Natural killer cell (primary cell): ENCODE results near the gene VPS13A. TPM values are rescaled to one million over a fixed set of nuclear protein-coding genes. Genes with fewer than 3 reads are reported as not detected.
"Not testable (repeated sequence)": the region's sequence is repeated elsewhere in the genome, so short reads cannot be mapped to it uniquely, and the experiment has no call there.

ENCODE experiments used
- ATAC-seq, 3 donors: fragments of 150-1000 bp in 2 of 3; fragments of 200-7000 bp in 1 of 3; cut with Tn5 transposase; 1 replicate in 1 of 3; 2 replicates in 2 of 3; pipeline ENCODE4 v1.10.0; 2021; ENCODE audit warnings: mild to moderate bottlenecking in 2 of 3, moderate library complexity in 2 of 3
- DNase-seq, 2 donors: peaks; one replicate each; pipeline versions ENCODE4 v3.0.0 to v3.0.0-alpha.2; 2013 to 2021; ENCODE audit warnings: mixed read lengths in 1 of 2
- H3K27ac ChIP-seq: one replicate; pipeline ENCODE4 v1.5.1; 2013; ENCODE audit warnings: mild to moderate bottlenecking, low read length
- H3K27me3 ChIP-seq: one replicate; pipeline ENCODE4 v1.6.1; 2013; ENCODE audit warnings: low read length; ENCODE audit not compliant: control insufficient read depth, insufficient read depth
- H3K36me3 ChIP-seq: one replicate; pipeline ENCODE4 v1.6.1; 2013; ENCODE audit warnings: low read length; ENCODE audit not compliant: control insufficient read depth, insufficient read depth
- H3K4me1 ChIP-seq: one replicate; pipeline ENCODE4 v1.6.1; 2013; ENCODE audit warnings: low read length; ENCODE audit not compliant: control insufficient read depth, insufficient read depth
- H3K4me3 ChIP-seq: one replicate; pipeline ENCODE4 v1.5.1; 2013; ENCODE audit warnings: low read length
- H3K9me3 ChIP-seq: one replicate; pipeline ENCODE4 v1.6.1; 2013; ENCODE audit warnings: low read length; ENCODE audit not compliant: control insufficient read depth, insufficient read depth
- H3K27ac Mint-ChIP-seq, 2 donors: one replicate each; pipeline ENCODE4 v1.8.0; 2022; ENCODE audit warnings: mild to moderate bottlenecking in 2 of 2, mixed read lengths in 2 of 2, moderate library complexity in 1 of 2
- H3K27me3 Mint-ChIP-seq, 2 donors: one replicate each; pipeline ENCODE4 v1.8.0; 2022; ENCODE audit warnings: low read depth in 2 of 2, mixed read lengths in 2 of 2
- H3K36me3 Mint-ChIP-seq: one replicate; pipeline ENCODE4 v1.8.0; 2022; ENCODE audit warnings: mixed read lengths
- H3K4me1 Mint-ChIP-seq, 2 donors: one replicate each; pipeline ENCODE4 v1.8.0; 2022; ENCODE audit warnings: mixed read lengths in 2 of 2
- H3K4me3 Mint-ChIP-seq: one replicate; pipeline ENCODE4 v1.8.0; 2022; ENCODE audit warnings: mild to moderate bottlenecking, moderate library complexity, mixed read lengths
- H3K9me3 Mint-ChIP-seq, 2 donors: one replicate each; pipeline ENCODE4 v1.8.0; 2022; ENCODE audit warnings: mixed read lengths in 2 of 2
- WGBS: methylation state at CpG from one replicate; pipeline ENCODE4 v1.1.7; 2013; ENCODE audit warnings: missing lambda C conversion rate; ENCODE audit not compliant: insufficient coverage; 5-methylcytosine and 5-hydroxymethylcytosine counted together
- intact Hi-C: fragments of 100-400 bp; cut with micrococcal nuclease; formaldehyde crosslinking; loops from one replicate; pipeline ENCODE4 v1.14.2; 2022
- total RNA-seq, 4 donors: library from RNA; stranded (reverse); fragments of 120-200 nt in 1 of 4; gene quantifications; one replicate each; pipeline versions ENCODE4 v1.2.3 to v1.2.4, GENCODE V29; 2013 to 2022
- TF ChIP-seq, protein P1 (sequence below): fragments of 200-600 bp; IDR thresholded peaks from one replicate; pipeline ENCODE4 v1.8.0; 2022; ENCODE audit warnings: antibody characterized with exemption

VPS13A gene
- total RNA-seq, 3 donors from 2014 or later (not counting 1 experiment from before 2014, with no cell fraction given): 54.7 to 74.2 (median 70.4) TPM

DNA sequence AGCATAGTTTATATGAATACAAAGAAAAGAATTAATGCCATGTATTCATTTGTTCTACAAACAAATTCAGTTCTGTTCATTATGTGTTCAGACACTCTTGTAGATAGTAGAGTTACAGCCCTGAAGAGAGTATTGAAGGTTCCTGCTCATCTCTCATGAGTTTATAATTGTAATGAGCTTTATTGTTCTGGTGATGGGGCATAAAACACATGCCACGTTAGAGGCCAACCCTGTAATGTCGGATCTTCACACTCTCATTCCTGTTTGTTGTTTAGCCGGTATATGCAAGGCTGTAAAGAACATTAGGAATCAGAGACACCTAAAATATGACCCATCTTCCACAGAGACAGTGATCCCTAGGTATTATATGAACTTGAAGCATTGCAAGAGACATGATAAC is 214.5 kb downstream of the VPS13A start:
- no peak for ATAC-seq
- H3K36me3 ChIP-seq: peaks cover 8% of the 10 kb centered on the region
- TF ChIP-seq, protein P1, sequence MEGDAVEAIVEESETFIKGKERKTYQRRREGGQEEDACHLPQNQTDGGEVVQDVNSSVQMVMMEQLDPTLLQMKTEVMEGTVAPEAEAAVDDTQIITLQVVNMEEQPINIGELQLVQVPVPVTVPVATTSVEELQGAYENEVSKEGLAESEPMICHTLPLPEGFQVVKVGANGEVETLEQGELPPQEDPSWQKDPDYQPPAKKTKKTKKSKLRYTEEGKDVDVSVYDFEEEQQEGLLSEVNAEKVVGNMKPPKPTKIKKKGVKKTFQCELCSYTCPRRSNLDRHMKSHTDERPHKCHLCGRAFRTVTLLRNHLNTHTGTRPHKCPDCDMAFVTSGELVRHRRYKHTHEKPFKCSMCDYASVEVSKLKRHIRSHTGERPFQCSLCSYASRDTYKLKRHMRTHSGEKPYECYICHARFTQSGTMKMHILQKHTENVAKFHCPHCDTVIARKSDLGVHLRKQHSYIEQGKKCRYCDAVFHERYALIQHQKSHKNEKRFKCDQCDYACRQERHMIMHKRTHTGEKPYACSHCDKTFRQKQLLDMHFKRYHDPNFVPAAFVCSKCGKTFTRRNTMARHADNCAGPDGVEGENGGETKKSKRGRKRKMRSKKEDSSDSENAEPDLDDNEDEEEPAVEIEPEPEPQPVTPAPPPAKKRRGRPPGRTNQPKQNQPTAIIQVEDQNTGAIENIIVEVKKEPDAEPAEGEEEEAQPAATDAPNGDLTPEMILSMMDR: no peak
- H3K27me3 ChIP-seq: no peaks in the 10 kb centered on the region
- intact Hi-C loops: no loop called here
- H3K9me3 ChIP-seq: no peaks in the 10 kb centered on the region
- H3K4me3 ChIP-seq: no peak overlapping the region
- no peaks in the 10 kb centered on the region for H3K4me1 ChIP-seq
- Mint-ChIP-seq H3K27me3 (no peaks in the 10 kb centered on the region), H3K36me3 (no peaks in the 10 kb centered on the region), H3K4me1 (no peaks in the 10 kb centered on the region), H3K27ac (no peak overlapping the region), H3K9me3 (no peaks in the 10 kb centered on the region), H3K4me3 (no peak overlapping the region)
- H3K27ac ChIP-seq: no peak overlapping the region
- WGBS: 97% methylated on average over 3 of the region's 3 CpGs
- DNase-seq: no peak

DNA sequence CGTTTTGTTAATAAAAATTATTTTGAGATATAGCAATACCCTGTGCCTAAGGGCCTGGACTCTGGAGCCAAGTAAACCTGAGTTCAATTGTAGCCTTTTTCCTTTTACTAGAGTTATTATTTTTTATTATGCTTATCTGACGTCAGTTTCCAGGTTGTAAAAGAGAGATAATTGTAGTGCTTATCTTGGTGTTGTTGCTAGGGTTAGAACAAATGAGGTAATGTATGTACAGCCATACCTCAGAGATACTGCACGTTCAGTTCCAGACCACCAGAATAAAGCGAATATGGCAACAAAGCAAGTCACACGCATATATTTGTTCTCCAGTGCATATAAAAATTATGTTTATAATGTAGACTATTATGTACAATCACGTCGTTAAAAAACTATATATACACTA is 215.0 kb downstream of the VPS13A start:
- H3K36me3 Mint-ChIP-seq: no peaks in the 10 kb centered on the region
- Histone ChIP-seq H3K4me3 (no peak overlapping the region), H3K9me3 (no peaks in the 10 kb centered on the region), H3K27ac (no peak overlapping the region), H3K36me3 (peaks cover 8% of the 10 kb centered on the region), H3K27me3 (no peaks in the 10 kb centered on the region), H3K4me1 (no peaks in the 10 kb centered on the region)
- DNase-seq: no peak
- H3K9me3 Mint-ChIP-seq: no peaks in the 10 kb centered on the region
- 98% methylated on average over 3 of the region's 7 CpGs for WGBS
- TF ChIP-seq, protein P1: no peak
- no peak overlapping the region for H3K4me3 Mint-ChIP-seq
- H3K27me3 Mint-ChIP-seq: no peaks in the 10 kb centered on the region
- intact Hi-C loops: no loop called here
- no peak overlapping the region for H3K27ac Mint-ChIP-seq
- ATAC-seq: no peak
- H3K4me1 Mint-ChIP-seq: no peaks in the 10 kb centered on the region

DNA sequence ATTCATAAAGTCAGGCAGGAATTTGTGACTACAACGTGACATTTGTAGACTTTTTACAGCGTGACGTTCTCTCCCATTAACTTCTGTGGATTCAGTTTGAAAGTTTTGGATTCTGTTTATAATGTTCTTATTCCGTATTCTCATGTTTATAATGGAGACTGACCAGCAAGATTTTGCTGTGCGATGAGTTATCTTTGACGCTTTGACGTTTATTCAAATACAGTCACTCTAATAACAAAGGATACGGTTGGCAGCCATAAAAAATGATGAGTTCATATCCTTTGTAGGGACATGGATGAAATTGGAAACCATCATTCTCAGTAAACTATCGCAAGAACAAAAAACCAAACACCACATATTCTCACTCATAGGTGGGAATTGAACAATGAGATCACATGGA is 221.2 kb downstream of the VPS13A start:
- H3K27ac ChIP-seq, H3K4me1 ChIP-seq, ATAC-seq, DNase-seq, intact Hi-C loops, H3K27me3 ChIP-seq, H3K27me3 Mint-ChIP-seq, H3K27ac Mint-ChIP-seq, H3K9me3 ChIP-seq, H3K4me1 Mint-ChIP-seq, H3K36me3 ChIP-seq, H3K4me3 ChIP-seq, H3K4me3 Mint-ChIP-seq, H3K36me3 Mint-ChIP-seq, H3K9me3 Mint-ChIP-seq: not testable (repeated sequence)
- 98% methylated on average over 6 of the region's 9 CpGs for WGBS

DNA sequence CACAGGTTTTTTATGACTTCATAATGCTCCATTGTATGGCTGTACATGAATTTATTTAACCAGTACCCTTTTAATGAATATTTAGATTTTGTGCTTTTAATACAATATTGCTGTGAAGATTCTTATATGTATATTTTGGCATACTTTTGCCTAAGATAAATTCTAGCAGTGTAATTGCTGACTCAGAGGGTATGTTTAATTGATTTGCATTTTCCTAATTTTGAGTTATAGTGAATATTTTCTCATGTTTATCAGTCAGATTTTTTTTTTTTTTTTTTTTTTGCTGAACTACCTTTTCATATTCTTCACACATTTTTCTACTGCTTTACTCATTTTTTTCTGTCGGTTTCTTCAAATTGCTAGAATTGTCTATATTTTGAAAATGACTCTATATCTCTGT is 222.6 kb downstream of the VPS13A start:
- TF ChIP-seq, protein P1: no peak
- ATAC-seq: no peak
- no peaks in the 10 kb centered on the region for H3K4me1 Mint-ChIP-seq
- Histone ChIP-seq H3K4me1 (no peaks in the 10 kb centered on the region), H3K27ac (no peak overlapping the region), H3K4me3 (no peak overlapping the region), H3K27me3 (no peaks in the 10 kb centered on the region), H3K9me3 (no peaks in the 10 kb centered on the region), H3K36me3 (peaks cover 4% of the 10 kb centered on the region)
- no peaks in the 10 kb centered on the region for H3K9me3 Mint-ChIP-seq
- no peak overlapping the region for H3K4me3 Mint-ChIP-seq
- no peak for DNase-seq
- no peaks in the 10 kb centered on the region for H3K27me3 Mint-ChIP-seq
- intact Hi-C loops: no loop called here
- no peaks in the 10 kb centered on the region for H3K36me3 Mint-ChIP-seq
- no peak overlapping the region for H3K27ac Mint-ChIP-seq
- WGBS: no CpG with 5 or more reads among the region's 1 CpG
